ENCODE results near the gene GSC2.

The GSC2 gene, protein sequence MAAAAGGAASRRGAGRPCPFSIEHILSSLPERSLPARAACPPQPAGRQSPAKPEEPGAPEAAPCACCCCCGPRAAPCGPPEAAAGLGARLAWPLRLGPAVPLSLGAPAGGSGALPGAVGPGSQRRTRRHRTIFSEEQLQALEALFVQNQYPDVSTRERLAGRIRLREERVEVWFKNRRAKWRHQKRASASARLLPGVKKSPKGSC

GRCh38 chr22:19149991-19150390 lies at the start of gene GSC2:
GSC2 (minus strand) TSS chr22:19150292; CDS start chr22:19150283, 9 bp downstream.
- no peak for DNase-seq

DNA sequence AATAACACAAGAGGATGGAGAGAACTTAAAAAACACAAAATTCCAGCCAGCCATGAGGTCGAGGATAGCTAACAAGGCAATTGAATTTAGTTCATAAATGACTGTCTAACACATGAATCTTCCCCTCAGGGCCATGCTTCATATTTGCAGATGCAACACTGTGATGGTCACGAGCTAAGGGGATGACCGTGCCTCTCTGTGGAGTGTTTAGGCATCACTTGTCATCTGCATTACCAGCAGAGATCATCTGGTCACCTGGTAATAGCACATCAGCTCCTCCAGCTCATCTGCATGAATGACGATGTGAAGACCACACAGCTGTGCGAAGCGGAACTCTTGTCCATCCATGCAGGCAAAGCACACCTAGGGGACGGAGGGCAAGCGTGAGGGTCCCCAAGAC lies 49.4 kb upstream of the GSC2 start:
- DNase-seq, result no peak

DNA sequence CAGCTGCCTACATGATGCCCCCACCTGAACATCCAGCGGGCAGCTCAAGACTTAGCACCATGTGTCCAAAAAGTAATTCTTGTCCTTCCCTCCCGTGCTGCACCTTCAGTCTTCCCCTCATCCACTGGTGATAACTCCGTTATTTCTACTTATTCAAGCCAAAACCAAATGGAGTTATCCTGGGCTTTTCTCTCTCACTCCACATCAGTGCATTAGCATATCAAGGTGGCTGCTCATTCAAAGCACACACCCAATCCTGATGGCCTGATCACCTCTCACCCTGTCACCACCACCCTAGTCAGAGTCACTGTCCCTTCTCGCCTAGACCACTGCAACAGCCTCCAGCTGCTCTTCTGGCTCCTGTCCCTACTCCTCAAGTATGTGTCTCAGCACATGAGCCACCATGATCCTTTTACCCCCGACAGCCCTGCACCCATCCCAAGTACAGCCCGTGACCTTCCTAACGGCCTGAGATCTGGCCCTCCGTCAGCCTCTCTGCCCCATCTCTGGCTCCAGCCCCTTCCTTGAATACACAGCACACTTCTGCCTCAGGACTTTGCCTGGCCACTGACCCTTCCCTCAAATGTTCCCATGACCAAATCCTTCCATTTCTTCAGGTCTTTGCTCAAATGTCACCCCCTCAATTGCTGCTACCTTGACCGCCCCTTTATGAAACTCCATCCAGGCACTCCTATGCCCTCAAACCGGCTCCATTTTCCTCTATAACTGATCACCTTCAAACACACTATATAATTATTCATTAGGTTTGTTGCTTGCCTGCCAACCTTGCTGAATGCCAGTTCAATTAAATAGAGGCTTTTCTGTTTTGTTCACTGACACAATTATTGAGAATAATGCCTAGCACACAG lies 48.1 kb upstream of the GSC2 start:
- DNase-seq, result no peak

GRCh38 chr22:19196841-19197612 lies 46.9 kb upstream of the GSC2 start:
- no peak for DNase-seq

- no peak for DNase-seq
These were observed 46.0 kb upstream of the GSC2 start for GRCh38 chr22:19195796-19196731.

DNA sequence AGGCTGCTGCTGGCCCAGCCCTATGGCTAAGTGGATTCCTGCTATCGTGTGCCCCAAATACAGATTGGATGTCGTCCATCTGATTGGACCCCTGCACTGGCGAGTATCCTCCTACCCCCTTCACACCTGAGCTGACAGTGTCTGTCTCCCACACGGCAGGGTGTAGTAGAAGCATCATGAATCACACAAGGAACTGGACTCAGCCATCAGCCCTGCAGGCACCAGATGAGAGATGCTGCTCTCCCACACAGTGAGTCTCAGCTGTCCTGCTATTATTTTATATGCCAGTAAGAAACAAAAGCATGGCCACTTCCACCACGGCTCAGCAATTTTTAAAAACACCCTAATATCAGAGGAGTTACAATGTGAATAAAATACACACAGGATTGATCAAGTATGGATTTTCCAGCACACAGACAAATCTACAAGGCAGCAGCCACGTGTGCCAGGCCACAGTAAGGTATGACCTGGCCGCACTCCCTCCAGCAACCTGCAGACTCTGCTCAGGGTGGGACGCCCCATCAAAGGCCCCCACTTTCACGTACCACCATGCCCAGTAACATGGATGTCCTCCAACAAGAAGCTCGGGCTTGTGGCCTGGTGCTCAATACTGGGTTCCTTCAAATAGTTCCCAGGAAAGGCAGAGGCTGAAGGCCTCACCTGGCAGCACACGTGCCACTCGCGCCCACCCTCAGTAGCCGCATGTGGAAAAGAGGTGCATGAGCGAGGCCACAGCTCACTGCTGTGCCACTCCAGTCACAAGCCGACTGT lies 44.9 kb upstream of the GSC2 start:
- no peak for DNase-seq

- no peak for DNase-seq
These were observed 43.8 kb upstream of the GSC2 start for GRCh38 chr22:19193879-19194278.

GRCh38 chr22:19187716-19188563 lies 37.8 kb upstream of the GSC2 start:
- DNase-seq, result no peak

DNA sequence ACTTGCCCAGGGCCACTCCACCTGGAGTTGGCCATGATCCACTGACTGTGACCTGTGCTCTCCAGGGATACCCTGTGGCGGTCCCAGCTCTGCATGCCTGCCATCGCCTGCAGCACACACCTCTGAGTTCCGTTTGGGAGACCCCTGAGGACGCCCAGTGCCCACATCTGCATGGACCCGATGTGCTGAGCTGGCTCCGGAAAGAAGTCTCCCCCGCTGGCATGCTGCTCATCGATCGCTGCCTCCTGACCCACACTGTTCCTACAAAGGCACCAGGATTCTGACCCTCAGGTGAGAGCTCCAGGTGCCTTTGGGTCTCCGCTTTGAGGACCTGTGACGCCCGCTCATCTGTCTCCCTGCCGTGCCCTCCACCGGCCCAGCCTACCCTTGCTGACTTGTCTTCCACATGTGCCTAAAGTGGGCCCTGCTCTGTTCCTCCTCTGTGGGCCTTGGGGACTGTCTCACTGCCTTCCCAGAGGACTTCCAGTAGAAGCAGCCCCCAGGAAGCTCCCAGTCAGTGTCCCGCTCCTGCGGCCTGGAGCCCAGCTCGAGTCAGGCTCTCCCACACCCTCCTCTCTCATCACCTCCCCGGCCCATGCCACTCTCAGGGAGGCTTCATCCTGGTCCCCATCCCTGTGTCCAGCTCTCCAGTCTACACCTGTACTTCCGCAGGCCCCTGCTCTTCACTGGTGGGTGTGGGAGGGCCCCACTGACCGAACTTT lies 34.3 kb upstream of the GSC2 start:
- DNase-seq, result no peak

DNA sequence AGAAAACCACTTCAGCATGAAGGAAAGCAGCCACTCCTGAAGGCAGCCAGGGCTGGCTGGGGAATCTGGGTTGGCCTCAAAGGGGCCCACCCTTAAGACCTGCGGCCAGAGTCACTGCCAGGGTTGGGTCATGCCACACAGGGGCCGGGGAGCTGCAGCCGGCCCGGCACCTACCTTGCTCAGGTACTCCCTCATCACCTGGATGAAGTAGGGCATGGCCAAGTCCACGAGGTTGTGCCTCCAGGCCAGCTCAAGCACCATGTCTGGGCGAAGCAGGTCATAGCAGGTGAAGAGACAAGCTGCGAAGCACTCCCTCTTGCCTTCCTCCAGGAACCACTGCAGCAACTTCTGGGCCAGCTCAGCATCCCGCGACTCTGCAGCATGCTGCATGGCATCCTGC lies 33.1 kb upstream of the GSC2 start:
- DNase-seq, result no peak

- DNase-seq, result peak; percentile 81
These were observed 32.5 kb upstream of the GSC2 start for GRCh38 chr22:19182472-19183157.

DNA sequence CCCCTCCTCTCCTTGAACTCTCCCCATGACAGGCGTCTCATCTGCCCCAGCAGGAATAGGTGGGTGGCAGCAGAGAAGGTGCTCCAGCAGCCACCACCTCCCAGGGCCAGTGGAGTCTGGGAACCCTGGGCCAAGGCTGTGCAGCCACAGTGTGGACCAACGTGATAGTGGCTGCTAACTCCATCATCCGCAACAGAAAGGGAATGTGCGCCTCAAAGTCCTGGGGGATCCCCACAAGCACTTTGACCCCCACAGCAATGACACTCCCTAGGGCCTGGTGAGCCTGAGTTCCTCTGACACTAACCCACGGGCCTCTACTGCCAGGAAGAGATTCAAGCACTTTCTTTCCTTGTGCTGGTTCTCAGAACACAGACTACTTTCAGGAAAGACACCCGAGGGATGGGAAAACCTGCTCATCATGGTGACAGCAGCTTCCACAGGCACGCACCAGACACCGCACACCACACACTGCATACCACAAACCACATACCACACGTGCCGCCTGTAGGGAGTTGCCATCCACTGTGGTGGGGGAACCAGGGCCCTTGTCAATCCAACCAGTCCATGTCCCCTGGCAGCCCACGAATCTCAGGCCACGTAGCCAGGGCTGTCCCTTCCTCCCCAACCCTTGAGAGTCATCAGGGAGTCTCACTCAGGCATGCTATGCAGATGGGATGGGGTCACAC lies 31.8 kb upstream of the GSC2 start:
- no peak for DNase-seq

- no peak for DNase-seq
These were observed 30.8 kb upstream of the GSC2 start for GRCh38 chr22:19180740-19181410.

GRCh38 chr22:19180234-19180633 lies 30.1 kb upstream of the GSC2 start:
- DNase-seq, result no peak

DNA sequence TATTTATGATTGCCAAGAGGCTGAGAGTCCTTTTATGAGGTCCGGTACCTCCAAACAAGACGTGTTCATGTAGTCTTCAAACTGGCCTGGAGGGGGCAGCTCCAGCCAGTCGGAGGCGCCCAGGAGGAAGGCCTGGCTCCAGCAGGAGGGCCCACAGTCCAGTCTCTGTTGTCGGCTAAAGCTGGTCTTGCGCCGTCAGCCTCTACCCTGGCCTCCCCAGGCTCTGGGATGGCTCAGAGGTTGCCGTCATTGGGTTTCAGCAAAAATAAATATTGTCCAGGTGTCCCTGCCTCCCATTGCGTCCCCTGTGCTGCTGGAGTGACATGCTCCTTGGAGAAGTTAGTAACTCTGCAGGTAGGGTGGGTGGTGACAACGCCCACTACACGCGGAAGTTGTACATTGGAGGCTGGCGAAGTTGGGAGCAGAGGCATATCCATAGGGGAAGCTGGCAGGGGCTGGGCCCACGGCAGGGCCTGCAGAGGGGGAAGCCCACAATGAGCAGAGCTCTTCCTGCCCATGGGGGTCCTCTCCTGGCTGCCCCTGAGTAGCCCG lies 29.5 kb upstream of the GSC2 start:
- DNase-seq, result peak; percentile 63

DNA sequence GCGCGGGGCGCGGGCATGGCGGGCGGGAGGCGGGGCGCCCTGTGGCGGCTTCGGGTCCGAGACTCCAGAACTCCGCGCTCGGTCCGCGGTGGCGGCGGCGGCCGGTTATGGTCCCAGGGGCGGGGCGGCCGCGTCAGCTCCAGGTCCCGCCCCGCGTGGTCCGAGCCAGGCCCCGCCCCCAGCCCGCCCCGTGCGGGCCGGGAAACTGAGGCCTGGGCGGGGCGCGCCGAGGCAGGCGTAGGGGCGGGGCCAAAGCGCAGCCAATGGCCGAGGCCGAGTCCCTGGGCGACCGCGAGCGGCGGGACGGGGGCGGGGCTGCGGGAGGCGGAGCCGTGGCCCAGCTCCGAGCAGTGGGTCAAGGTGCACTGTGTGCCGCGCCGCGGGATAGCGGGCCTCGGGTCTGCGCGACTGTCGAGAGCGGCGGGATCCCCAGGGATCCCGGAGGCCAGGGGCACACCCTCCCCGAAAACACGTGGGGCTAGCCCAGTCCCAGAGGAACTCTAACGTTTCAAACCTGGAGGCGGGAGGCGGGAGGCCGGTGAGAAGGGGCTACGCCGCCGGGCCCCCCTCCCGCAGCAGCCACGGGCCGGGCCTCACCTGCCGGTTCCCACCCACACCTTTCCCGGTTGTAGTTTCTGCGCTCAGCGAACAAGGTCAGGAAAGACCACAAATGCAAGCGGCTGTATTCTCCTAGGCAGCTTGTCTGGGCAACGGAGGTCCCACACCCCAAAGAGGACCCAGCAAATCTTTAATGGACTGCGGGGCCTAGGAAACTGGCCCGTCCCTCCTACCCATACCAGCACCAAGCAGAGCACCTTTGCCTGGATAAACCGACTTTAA lies 28.8 kb upstream of the GSC2 start, which contains the start of gene SLC25A1:
Gene SLC25A1, minus strand, starts transcription at position 80 of the 840 bp plus-strand sequence. Its CDS starts 63 bp downstream, at position 17.
- peak; percentile 77 for DNase-seq

Data from NCI-H2171 treated with DMSO at 0.1 percent for 48 hours (cell line).